Fibroblast of upper back skin (primary cell): ENCODE measurements around the gene CMTM6.
A peak's percentile ranks its signal among the peaks of the same experiment; 100 is the strongest.
"Not testable (repeated sequence)": the region's sequence is repeated elsewhere in the genome, so short reads cannot be mapped to it uniquely, and the experiment has no call there.

Experiments
- DNase-seq: peaks from one replicate; pipeline ENCODE4 v3.0.0-alpha.2; 2013

Gene CMTM6, protein sequence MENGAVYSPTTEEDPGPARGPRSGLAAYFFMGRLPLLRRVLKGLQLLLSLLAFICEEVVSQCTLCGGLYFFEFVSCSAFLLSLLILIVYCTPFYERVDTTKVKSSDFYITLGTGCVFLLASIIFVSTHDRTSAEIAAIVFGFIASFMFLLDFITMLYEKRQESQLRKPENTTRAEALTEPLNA

GRCh38 chr3:32502118-32502945 is at the start of gene CMTM6:
CMTM6 (minus strand) TSS chr3:32502852; CDS start chr3:32502745, 107 bp downstream.
- peak; percentile 73 for DNase-seq

DNA sequence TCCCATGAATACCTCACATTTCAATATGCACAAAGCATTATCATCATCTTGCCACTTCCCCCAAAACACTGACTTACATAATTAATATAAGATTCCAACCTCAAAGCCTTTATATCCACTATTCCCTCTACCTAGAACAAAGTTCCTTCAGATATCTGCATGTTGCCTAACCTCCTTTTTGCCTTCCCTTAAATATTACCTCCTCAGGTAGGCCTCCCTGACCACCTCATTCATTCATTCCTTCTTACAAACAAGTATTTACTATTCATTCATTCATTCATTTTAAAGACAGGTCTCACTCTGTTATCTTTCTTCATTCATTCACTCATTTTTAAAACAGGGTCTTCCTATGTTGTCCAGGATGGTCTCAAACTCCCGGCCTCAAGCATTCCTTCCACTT is 49.4 kb upstream of the CMTM6 start:
- no peak for DNase-seq

GRCh38 chr3:32551496-32551895 is 48.8 kb upstream of the CMTM6 start:
- no peak for DNase-seq

DNA sequence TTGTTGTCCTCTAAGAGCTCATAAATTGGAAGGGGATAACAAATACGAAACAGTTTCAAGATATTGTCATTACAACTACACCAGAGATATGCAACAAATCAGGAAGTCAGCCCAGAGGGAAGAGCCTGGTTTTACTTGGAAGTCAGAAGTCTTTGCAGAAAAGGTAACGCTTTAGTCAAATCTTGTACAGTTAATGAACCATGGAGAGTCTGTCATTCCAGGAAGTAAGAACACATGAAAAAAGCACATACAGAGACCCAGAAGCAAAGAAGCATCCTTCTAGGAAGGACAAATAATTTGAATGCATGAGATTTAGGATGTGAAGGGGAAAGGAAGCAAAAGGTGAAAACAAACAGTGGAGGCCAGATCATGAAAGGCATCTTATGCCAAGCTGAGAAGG is 48.4 kb upstream of the CMTM6 start:
- no peak for DNase-seq

- DNase-seq: no peak
Measured at GRCh38 chr3:32545305-32545704, 42.7 kb upstream of the CMTM6 start.

DNA sequence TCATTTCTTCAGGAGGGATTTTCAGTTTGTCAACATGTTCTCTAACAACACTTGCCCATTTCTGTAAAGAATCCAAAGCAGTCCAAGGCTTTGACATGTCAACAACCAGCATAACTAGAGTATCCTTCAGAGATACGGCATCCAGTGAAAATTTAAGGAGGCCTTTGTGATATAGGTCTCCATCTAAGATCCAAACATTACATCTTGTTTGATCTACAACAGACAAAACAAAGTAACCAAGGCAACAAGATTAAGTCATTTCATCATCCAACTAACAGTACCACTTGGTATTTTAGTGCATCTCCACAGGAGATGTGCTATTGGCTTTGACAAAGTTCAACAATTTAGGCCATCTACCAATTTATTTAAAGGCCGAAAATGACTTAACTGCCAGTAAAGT is 42.2 kb upstream of the CMTM6 start:
- DNase-seq: no peak

DNA sequence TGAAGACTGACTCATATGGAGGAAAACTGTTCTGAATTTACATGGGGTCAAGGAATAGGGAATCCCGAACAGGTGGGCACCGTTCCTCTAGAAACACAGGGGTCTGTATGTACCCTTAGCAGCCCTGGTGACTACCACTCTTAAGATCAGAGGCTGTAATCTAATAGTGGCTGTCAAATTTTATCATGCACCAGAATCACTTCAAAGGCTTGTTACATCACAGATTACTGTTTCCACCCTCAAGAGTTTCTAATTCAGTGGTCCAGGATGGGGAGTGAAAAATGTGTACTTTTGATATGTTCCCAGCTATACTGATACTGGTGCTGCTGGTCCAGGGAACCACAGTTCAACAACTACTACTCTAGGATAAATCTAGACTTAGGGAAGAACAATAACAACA is 40.2 kb upstream of the CMTM6 start:
- no peak for DNase-seq

DNA sequence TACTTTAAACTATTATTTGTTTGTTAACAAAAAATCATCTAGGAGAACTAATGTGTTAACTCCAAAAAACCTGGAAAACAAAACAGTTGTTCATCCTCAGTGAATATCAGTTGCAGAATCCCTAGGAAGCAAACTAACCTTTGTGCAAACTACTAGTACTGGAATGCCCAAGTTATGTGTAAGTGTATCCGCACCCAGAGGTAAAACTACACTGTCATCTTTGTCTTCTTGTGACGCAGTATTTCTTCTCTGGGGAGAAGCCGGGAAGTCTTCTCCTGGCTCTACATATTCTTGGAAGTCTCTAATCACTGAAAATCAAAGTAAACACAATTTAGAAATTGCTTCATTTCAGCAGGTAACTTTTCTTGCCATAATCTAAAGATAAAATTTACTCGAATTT is 38.2 kb upstream of the CMTM6 start:
- no peak for DNase-seq

GRCh38 chr3:32532434-32532833 is 29.8 kb upstream of the CMTM6 start:
- no peak for DNase-seq

GRCh38 chr3:32531010-32531647 is 28.5 kb upstream of the CMTM6 start:
- peak; percentile 3 for DNase-seq

DNA sequence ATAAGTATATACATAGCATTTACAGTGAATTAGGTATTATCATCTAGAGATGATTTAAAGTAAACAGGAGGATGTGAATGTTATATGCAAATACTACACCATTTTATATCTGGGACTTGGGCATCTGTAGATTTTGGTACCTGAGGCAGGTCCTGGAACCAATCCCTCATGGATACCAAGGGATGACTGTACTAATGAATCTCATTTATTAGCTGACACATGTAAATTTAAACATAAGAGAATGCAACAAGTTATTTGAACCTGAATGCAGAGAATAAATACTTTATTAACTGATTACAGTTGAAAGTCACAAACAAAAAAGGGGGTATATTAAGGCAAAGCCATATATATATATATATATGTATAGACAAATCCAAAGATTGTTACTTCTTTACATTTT is 23.1 kb upstream of the CMTM6 start:
- DNase-seq: no peak

DNA sequence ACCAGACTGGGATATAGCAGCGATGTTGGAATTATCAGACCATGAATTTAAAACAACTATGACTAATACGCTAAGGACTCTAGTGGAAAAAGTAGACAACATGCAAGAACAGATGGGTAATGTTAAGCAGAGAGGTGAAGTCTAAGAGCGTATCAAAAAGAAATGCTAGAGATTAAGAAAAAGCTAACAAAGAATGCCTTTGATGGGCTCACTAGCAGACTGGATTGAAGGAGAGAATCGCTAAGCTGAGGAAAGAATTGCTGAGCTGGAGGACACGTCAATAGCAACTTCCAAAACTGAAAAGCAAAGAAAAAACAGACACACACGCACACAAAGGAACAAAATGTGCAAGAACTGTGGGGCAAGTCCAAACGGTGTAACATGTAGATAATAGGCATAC is 20.0 kb upstream of the CMTM6 start:
- DNase-seq: peak; percentile 11

DNA sequence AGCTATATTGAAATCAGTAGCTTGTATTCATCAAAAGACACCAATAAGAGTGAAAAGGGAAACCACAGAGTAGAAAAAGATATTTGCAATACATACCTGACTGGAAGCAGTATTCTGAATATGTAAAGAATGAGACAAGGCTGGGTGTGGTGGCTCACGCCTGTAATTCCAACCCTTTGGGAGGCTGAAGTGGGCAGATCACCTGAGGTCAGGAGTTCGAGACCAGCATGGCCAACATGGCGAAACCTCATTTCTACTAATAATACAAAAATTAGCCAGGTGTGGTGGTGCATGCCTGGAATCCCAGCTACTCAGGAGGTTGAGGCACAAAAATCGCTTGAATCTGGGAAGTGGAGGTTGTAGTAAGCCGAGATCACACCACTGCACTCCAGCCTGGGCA is 16.3 kb upstream of the CMTM6 start:
- DNase-seq: not testable (repeated sequence)

GRCh38 chr3:32516751-32517150 is 14.1 kb upstream of the CMTM6 start:
- not testable (repeated sequence) for DNase-seq

DNA sequence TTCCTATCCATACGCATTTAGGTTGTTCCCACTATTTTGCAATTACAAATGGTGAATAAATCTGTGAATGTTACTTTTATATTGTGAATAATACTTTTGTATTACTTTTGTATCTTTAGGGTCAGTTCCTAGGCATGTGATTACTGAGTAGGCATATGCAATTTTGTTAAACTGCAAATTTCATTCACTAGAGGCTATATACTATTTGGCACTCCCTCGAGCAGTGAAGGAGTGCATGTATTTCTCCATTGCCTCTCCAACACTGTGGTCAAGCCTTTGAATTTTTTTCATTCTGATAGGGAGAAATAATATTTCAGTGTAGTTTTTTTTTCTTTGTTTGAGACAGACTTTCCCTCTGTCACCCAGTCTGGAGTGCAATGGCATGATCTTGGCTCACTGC is 8.4 kb upstream of the CMTM6 start:
- no peak for DNase-seq

GRCh38 chr3:32510075-32510724 is 7.5 kb upstream of the CMTM6 start:
- DNase-seq: peak; percentile 71

- peak; percentile 9 for DNase-seq
Measured at GRCh38 chr3:32508711-32509110, 6.1 kb upstream of the CMTM6 start.

DNA sequence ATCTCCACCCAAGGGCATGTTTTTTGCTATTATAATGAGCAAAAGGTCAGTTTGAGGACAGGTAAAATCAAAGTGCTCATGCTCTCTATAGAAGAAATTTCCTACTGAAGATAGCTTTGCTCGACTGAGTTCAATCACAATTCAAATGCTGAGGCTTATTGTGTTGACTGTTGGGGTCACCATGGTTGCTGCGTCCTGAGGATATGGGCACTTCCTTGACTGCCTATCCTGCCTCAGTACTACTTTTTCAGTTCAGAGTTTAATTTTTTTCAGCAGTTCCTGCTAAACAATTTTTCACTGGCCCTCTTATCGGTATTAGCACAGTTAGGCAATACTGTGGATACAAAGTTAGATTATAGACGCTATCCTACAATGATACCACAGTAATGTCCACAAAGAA is 3.8 kb upstream of the CMTM6 start:
- DNase-seq: no peak

DNA sequence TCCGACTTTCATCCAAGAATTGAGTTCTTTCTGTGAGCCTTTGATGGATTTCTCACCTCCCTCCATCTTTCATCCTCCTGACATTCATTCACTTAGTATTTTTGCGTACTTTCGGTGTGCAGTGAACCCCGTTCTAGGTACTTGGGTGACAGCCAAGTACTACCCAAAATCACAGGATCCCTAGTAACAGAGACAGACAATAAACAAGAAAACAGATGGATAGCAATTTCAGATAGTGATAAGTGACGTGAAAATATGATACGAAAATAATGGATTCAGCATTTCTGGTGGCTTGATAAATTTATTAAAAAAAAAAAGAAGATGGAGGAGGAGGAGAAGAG is 264 bp upstream of the CMTM6 start:
- DNase-seq: no peak

DNA sequence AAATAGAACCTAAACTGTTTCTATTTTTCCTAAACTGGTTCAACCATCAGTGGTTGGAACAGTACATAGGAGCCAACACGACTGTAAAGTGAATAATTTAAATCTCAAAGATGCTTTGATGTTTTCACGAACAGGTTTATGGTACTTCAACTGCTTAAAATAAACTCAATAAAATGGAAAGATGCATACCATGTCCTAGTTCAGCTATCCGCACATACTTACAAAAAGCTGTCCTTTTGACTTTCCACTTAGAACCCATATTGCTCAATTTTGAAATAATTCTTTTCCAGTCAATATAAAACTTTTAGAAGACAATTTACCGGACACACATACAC is 902 bp downstream of the CMTM6 start:
- DNase-seq: no peak

DNA sequence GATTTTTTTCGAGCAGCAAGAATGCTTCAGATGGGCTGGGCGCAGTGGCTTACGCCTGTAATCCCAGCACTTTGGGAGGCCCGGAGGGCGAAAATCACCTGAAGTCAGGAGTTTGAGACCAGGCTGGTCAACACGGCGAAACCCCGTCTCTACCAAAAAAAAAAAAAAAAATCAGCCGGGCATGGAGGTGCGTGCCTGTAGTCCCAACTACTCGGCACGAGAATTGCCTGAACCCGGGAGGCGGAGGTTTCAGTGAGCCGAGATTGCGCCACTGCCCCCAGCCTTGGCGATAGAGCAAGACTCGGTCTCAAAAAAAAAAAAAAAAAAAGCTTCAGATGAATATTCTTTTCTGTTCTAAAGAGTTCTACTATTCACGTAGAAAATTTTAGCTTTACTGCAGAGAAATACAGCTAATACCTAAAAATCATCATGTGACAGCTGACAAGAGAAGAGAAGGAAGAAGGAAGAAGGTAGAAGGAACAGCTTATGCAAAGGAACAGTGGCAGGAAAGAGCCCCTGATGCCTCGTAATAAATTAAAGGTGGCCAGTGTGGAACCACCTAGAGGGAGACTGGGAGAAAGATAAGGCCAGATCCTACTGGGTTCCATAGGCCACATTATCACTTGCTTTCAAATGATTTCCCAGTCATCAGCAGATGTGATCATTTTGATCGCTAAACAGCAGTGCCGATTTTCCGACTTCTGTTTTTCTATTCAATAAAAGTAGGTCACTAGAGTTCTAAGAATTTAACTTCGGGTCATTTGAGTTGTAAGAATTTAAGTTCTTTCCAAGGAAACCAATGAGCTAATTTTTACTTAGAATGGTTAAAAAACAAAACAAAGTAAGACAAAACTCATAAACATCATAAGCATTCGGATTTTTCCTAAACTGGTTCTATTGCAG is 1.5 kb downstream of the CMTM6 start:
- no peak for DNase-seq

GRCh38 chr3:32500231-32500630 is 2.4 kb downstream of the CMTM6 start:
- no peak for DNase-seq

- DNase-seq: no peak
Measured at GRCh38 chr3:32499585-32499984, 3.1 kb downstream of the CMTM6 start.
